ENCODE results near the gene SLC13A4. TPM values are rescaled to one million over a fixed set of nuclear protein-coding genes. Genes with fewer than 3 reads are reported as not detected.
"Not testable (repeated sequence)": the region's sequence is repeated elsewhere in the genome, so short reads cannot be mapped to it uniquely, and the experiment has no call there.

The SLC13A4 gene
- total RNA-seq, 1 donor from 2014 or later, result not detected

DNA sequence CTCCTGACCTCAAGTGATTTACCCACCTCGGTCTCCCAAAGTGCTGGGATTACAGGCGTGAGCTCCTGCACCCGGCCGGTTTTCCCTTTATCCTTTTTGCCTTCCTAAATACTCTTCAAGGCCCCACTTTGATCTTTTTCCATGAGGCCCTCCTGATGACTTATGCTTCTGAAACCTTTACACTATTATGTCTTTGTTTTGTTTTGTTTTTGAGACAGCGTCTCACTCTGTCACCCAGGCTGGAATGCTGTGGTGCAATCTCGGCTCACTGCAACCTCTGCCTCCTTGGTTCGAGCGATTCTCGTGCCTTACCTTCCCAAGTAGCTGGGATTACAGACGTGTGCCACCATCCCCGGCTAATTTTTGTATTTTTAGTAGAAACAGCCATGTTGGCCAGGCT, 61.8 kb downstream of the SLC13A4 start:
- intact Hi-C loops (cut with micrococcal nuclease), result no loop called here

DNA sequence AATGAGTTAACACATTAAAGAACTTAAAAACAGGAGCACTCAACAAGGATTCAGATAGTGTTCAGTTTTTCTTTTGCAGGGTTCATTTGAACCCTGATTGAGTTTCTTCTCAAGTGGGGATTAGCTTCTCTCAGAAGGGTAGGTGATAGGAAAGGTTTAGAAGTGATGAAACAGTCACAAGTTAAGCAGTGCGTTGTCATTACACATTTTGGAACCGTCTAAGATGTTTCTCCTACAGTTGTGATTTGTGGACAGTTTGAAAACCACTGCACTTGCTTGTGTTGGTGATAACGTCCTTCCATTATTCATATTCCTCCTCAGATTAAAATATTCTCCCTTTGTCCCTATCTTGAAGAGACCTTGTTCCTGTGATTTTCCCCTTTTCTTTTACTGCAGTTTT, 62.9 kb downstream of the SLC13A4 start:
- intact Hi-C loops (cut with micrococcal nuclease), result no loop called here

DNA sequence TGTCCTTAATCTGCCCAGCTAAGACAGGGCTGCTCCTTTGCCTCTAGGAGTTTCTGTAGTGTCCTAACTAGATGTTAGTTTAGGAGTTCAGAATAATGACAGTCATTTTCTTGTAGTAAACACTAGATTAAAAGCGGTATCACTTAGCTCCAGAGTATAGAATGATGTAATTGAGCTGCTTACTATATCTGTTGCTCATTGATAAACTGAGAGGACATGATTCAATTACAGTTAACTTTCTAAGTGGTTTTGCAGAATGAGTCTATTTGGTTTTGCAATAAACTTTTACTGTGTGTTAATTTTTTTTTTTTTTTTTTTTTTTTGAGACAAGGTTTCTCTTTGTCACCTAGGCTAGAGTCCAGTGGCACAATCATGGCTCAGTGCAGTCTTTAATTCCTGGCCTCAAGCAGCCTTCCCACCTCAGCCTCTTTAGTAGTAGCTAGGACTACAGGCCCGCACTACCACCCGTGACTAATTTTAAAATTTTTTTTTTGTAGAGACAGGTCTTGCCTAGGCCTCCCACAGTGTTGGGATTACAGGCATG, 63.9 kb downstream of the SLC13A4 start:
- intact Hi-C loops (cut with micrococcal nuclease), result loop anchor here (5.0 kb wide), 1 partner anchor 1347 kb away; the partner anchor contains the start of gene SLC35B4

DNA sequence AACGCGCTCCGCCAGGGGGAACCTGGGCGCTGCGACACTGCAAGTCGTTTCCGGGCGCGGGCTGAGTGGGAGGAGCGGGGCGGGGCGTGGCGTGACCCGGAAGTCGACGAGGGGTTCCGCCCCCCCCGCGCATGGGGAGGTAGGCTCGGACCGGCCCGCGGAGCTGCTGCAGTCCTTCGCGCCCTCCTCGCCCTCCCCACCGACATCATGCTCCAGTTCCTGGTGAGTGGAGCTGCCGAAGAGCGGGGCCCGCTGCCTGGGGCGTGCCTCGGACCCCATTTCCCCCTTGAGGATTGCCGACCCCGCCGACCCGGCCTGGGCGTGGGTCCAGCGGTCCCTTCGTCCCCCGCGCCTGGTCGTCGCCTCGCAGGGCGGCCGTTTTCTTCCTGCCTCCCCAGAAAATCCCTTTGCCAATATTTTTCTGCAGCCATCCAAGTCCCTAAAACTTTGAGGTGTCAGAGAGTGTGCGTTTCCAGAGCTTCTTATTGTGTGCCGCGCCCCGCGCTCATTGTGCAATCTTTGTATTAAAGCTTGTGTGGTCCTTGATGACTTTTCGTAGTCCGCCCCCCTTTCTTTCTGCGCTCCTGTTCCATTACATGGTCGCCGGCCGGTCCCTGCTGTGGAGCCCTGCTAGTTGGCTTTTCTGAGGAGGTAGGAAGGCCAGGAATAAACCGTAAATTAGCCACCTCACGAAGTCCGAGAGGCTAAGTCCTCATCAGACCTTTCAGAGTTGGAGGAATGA, 65.4 kb downstream of the SLC13A4 start, which contains the start of gene STMP1:
STMP1 (plus strand) TSS at position 142 of the 742 bp plus-strand sequence.
- intact Hi-C loops (cut with micrococcal nuclease), result loop anchor here (1.0 to 5.0 kb wide), 6 partner anchors 104 to 1345 kb away; partner anchors contain the start of genes BPGM, CNOT4, MTPN and SLC35B4

DNA sequence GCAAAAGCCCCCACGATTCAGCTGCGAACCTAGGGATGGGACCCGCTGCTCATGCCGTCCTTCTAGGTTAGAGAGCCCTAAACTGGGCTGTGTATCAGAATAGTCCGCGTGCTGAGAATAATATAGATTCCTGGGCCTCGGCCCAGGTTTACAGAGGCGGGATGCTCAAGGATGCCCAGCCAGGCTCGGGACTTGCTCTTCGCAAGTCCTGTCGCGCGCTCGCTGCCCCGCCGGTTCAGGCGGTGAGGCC, 65.9 kb downstream of the SLC13A4 start:
- intact Hi-C loops (cut with micrococcal nuclease), result loop anchor here (1.0 to 5.0 kb wide), 6 partner anchors 104 to 1345 kb away; partner anchors contain the start of genes BPGM, CNOT4, MTPN and SLC35B4

DNA sequence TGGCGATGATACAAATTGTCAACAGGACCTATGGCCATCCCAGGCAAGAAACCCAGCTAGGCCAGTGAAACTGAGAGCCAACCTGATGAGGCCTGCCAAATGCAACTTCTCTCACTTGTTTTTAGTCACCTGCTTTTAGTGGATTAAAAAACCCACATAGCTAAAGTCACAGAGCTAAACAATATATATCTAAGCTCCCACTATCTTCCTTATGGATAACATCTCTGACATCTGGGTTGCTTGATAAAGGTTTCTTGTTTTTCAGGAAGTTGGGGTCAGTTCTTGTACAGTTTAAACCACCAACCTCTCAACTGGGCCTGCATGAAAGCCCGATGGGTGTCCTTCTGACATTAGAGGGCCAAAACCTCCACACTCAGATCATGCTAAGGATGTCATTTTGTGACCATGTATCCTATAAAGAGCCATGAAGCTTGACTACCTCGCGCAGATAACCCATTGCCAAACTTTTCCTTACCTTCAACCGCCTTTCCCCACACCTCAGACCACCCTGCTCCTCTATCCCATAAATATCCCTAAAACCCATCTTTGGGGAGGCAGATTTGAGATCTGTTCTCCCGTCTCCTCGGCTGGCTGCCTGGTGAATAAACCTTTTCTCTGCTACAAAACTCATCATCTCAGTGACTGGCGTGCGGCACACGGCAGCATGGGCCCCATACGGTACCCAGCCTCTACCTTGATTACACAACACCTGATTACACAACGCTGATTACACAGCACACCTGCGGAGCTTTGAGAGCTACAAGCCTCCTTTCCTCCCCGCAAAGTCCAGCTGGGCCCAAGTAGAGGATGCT, 66.5 kb downstream of the SLC13A4 start:
- intact Hi-C loops (cut with micrococcal nuclease), result loop anchor here (1.0 to 5.0 kb wide), 6 partner anchors 103 to 1344 kb away; partner anchors contain the start of genes BPGM, CNOT4, MTPN and SLC35B4

DNA sequence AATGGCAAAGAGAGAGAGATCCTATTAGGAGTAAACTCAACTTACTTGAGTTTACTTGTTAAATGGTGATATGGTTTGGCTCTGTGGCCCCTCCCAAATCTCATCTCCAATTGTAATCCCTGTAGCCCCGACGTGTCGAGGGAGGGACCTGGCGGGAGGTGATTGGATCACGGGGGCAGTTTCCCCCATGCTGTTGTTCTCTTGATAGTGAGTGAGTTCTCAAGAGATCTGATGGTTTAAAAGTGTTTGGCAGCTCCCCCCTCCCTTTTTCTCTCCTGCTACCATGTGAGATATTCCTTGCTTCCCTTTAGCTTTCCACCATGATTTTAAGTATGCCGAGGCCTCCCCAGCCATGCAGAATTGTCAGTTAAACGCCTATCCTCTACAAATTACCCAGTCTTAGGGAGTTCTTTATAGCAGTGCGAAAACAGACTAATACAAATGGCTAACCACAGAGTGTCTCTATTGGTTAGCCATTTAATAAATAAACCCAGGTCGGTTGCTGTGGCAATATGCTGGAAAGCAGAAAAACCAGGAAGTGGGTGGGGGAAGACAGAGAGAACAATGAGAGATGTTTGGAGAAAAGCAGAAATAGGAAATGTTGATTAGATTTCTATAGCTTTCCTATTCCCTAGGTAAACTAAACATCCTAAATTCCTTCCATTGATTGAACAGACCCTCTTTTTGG, 68.7 kb downstream of the SLC13A4 start:
- intact Hi-C loops (cut with micrococcal nuclease), result no loop called here

DNA sequence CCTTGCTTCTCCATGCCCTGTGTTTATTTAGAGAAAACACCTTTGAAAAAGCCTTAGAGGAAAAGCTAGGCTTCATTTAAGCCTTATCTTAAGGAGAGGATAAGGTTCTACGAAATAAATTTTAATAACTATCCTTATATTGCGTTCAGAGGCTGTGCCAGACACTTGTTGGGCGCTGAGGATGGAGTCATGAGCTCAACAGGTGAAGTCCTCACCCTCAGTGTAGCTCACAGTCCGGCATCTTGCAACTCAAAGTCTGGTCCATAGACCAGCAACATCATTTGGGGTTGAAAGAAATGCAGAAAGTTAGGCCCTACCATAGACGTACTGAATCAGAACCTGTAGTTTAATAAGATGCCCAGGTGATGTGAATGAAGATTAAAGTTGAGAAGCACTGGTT, 69.4 kb downstream of the SLC13A4 start:
- intact Hi-C loops (cut with micrococcal nuclease), result no loop called here

DNA sequence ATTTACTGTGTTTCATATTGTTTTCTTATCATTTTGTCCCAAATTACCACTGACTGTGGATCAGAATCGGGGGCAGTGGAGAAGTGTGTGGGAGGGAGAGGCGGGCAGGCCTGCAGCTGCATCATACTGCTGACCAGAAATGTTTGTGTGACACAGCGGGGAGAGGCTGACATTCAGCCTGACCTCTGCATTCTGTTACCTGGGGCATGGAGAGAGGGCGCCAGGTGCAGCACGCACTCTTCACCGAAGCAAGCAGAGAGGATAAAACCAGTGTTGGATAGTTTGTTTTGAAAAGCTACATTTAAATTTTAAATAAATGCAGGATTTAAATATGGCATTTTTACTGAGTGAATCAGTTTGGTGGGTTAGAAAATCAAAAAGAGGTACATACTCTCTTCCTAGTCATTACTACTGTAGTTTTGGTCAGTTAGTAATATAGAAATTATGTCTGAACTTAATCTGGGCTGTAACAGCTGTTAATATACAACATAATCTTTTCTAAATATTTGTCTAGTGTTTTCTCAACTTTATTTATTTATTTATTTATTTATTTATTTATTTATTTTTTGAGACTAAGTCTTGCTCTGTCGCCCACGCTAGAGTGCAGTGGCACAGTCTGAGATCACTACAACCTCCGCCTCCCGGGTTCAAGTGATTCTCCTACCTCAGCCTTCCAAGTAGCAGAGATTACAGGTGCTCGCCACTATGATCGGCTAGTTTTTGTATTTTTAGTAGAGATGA, 74.5 kb downstream of the SLC13A4 start:
- intact Hi-C loops (cut with micrococcal nuclease), result no loop called here

DNA sequence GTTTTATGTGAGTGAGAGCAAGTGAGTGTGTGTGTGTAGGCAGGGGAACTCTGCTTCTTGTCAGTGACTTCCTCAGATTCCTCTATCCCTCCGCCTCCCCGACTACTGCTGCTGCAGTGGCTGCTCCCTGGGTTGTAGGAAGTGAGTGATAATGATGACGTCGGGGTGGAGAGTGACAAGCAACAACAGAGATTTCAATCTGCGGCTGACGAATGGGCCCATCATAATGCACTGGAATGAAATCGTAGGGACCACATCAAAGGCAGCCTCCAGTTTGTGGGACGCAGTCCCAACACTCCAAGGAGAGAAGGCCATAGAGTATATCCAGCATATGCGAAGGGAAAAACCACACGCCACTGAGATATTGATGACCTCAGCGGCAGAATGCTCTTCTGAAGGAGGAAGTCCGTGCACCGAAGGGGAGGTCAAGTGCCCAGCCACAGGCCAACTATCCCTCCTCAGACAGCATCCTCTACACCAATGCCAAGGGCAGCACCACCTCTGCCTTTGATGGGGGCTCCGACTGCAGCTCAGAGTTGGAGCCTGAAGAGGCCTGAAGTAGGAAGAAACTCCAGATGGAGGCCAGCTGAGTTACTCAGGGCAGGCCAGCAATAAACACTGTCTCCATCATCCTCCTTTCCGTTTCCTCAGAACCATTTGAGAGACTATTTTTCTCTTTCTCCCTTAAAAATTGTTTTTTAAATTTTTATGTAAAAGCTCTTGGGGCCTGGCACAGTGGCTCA, 77.0 kb downstream of the SLC13A4 start:
- intact Hi-C loops (cut with micrococcal nuclease), result no loop called here

DNA sequence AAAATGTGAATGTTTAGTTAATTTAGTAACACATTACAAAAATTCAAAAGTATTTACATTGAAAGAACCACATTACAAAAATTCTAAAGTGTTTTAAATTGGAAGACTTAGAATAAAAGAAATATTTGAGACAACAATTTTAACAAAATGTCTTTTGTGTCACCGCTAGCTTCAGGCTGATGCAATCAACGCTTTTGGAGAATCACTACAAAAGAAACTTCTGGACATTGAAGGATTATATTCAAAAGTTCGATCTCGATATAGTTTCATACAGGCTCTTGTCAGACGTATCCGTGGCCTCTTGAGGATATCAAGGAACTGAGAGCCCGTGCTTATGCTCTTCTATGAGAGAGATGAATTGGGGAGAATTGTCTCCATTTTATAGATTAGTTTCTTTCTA, 79.8 kb downstream of the SLC13A4 start:
- intact Hi-C loops (cut with micrococcal nuclease), result no loop called here

DNA sequence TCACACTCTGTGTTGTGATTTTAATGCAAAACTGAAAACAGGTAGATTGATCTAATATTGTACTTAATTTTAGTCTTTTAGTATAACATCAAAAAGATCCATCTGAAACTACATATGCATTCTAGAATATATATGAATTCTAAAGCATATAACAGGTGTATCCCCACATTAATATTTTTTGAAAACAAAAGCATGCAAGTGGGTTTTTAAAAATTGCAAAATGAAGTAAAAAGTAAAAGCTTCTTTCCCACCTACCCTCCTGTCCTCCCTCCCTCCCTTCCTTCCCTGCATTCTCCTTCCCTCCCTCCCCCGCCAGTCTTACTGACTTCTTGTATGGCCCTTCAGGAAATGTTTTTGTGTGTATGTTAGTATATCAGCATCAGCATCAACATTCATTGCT, 80.2 kb downstream of the SLC13A4 start:
- intact Hi-C loops (cut with micrococcal nuclease), result no loop called here

DNA sequence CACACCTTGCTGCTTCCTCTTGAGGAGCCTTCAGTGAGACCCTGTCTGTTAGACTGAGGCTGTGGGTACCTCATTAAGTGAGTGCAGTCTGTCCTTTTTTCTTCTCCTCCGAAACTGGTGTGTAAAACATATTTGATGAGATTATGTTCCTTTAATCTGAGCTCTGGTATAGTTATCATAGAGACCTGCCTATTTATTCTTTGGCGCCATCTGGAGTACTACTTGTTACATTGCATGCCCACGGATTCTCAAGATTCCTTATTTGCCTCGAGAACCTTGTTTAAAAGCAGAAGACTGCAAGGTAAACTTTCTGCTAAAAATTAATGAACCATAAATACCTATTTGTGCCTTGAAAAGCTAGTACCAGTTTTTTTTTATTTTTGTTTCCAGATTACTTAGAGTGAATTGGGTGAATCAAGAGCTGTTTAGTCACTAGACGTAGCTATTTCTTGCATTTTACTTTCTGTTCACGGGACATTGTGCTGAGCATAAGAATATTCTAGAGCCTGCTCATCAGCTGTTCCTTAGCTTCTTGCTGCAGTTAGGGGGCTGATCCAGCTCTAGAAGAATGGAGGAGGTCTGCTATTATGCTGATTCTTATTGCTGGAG, 82.6 kb downstream of the SLC13A4 start:
- intact Hi-C loops (cut with micrococcal nuclease), result loop anchor here (1.0 kb wide), 3 partner anchors 135 to 371 kb away; partner anchors contain the start of gene CNOT4

DNA sequence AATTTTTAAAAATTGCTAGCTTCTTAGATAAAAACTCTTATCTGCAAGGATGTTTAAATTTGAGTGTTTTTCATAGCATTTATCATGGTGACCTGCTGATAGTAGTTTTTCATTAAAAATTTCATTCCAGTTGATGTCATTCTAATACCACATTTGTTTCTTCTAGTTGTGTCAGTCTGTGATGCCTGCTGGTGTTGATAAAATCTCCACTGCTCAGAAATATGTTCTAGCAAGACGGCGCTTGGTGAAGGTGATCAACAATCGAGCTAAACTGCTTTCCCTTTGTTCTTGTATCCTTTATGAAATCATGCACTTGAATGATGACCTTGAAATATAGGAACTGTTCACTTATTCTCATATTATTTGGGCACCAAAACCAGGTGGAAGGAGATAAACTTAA, 83.3 kb downstream of the SLC13A4 start:
- intact Hi-C loops (cut with micrococcal nuclease), result loop anchor here (1.0 kb wide), 3 partner anchors 134 to 370 kb away; partner anchors contain the start of gene CNOT4

DNA sequence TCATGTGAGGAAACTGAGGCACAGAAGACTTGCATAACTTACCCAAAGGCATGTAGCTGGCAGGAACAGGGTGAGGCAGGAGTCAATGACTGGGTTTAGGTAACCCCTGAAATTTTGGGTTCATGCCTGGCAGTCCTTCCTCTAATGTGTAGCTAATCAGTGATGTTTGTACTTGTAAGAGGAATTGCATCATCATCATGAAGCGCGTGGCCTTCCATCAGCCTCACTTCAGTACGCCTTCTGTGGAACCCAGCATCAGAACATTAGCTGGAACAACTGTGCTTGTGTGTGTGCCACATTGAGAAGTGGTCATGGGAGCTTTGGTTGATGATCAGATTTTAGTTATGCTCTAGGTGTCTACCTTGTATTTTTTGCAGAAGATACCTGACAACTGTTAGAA, 83.8 kb downstream of the SLC13A4 start:
- intact Hi-C loops (cut with micrococcal nuclease), result no loop called here

DNA sequence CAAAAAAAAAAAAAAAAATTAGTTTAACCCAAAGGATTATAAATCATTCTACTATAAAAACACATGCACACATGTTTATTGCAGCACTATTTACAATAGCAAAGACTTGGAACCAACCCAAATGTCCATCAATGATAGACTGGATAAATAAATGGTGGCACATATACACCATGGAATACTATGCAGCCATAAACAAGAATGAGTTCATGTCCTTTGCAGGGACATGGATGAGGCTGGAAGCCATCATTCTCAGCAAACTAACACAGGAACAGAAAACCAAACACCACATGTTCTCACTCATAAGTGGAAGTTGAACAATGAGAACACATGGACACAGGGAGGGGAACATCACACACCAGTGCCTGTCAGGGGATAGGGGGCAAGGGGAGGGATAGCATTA, 88.3 kb downstream of the SLC13A4 start:
- intact Hi-C loops (cut with micrococcal nuclease), result not testable (repeated sequence)

DNA sequence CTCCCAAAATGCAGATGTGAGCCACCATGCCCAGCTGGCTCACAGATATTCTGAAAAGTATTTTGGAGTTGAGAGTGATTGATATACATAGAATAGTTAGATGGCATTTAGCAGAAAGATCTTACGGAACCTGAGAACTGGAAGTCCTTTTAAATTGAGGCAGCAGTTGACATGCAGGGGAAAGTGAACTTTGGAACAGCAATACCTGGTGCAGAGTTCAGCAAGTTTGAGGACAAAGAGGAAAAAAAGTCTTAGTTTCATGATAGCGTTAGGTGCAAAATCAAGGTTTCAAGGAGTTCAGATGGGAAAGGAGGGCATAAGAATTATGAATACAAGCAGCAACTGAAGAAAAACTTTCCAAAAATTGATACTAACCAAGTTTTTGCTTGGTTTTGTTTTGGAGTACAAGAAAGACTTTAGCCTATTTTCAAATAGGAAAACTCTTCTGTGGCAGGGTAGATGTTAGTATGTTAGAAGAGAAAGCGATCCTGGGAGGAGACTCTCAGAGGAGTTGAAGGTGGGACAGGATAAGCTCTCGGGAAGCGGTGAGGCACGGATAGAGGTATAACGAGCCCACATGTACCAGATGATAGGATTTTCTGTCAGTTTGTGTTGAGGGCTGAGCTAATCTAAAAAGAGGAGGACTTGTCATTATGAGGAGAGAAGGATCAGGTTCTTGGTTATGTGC, 93.7 kb downstream of the SLC13A4 start:
- intact Hi-C loops (cut with micrococcal nuclease), result no loop called here

All from T-helper 2 cell treated with Interferon-gamma antibody and Interleukin-4, amounts not matched to agents 100 ng/mL and 5 ng/mL, for 36 hours (primary cell).